SK-N-SH treated with all-trans-retinoic acid at 6 μM for 48 hours (cell line): Measurements from ENCODE around the gene SART1.
A peak's percentile ranks its signal among the peaks of the same experiment; 100 is the strongest.

Experiments used
- ARNTL ChIP-seq: fragments of 450-650 bp; formaldehyde crosslinking; IDR thresholded peaks from 2 replicates; pipeline ENCODE4 v1.5.0; 2020; ENCODE audit warnings: low read depth, mild to moderate bottlenecking, moderate library complexity, borderline replicate concordance
- BACH2 ChIP-seq: fragments of 250-450 bp; sonication (Bioruptor Pico); IDR thresholded peaks from 2 replicates; pipeline ENCODE4 v1.9.0; 2021; ENCODE audit warnings: mild to moderate bottlenecking, borderline replicate concordance
- ISL1 ChIP-seq: fragments of 250-450 bp; sonication (Bioruptor Pico); IDR thresholded peaks from 2 replicates; pipeline ENCODE4 v2.1.2; 2022; ENCODE audit warnings: mild to moderate bottlenecking, moderate library complexity
- RARB ChIP-seq: fragments of 250-450 bp; sonication (Bioruptor Pico); IDR thresholded peaks from 2 replicates; pipeline ENCODE4 v1.8.0; 2021; ENCODE audit warnings: mild to moderate bottlenecking, moderate library complexity
- SNAI2 ChIP-seq: fragments of 250-450 bp; sonication (Bioruptor Pico); IDR thresholded peaks from 2 replicates; pipeline ENCODE4 v1.5.0; 2020; ENCODE audit warnings: mild to moderate bottlenecking, moderate library complexity
- ZFP3 ChIP-seq: fragments of 250-450 bp; sonication (Bioruptor Pico); IDR thresholded peaks from 2 replicates; pipeline ENCODE4 v1.5.0; 2020; ENCODE audit warnings: mild to moderate bottlenecking, moderate library complexity
- ZFP30 ChIP-seq: fragments of 450-650 bp; formaldehyde crosslinking; IDR thresholded peaks from 2 replicates; pipeline ENCODE4 v1.5.0; 2022; ENCODE audit warnings: mild to moderate bottlenecking, moderate library complexity
- ZNF565 ChIP-seq: fragments of 450-650 bp; formaldehyde crosslinking; conservative IDR thresholded peaks from 2 replicates; pipeline ENCODE4 v1.5.0; 2020; ENCODE audit warnings: low read depth, mild to moderate bottlenecking, moderate library complexity
- ZNF8 ChIP-seq: fragments of 450-650 bp; formaldehyde crosslinking; IDR thresholded peaks from 2 replicates; pipeline ENCODE4 v1.5.0; 2020; ENCODE audit warnings: mild to moderate bottlenecking, moderate library complexity
- TF ChIP-seq, protein P1 (sequence below): fragments of 250-450 bp; sonication (Bioruptor Pico); IDR thresholded peaks from 2 replicates; pipeline ENCODE4 v1.5.1; 2020; ENCODE audit warnings: low read depth, mild to moderate bottlenecking, moderate library complexity
- TF ChIP-seq, protein P2 (sequence below): fragments of 250-450 bp; sonication (Bioruptor Pico); IDR thresholded peaks from 2 replicates; pipeline ENCODE4 v1.8.0; 2021; ENCODE audit warnings: low read depth, mild to moderate bottlenecking, moderate library complexity, borderline replicate concordance
- TF ChIP-seq, protein P3 (sequence below): fragments of 250-450 bp; sonication (Bioruptor Pico); IDR thresholded peaks from 2 replicates; pipeline ENCODE4 v1.8.0; 2020; ENCODE audit warnings: mild to moderate bottlenecking, moderate library complexity, borderline replicate concordance

DNA sequence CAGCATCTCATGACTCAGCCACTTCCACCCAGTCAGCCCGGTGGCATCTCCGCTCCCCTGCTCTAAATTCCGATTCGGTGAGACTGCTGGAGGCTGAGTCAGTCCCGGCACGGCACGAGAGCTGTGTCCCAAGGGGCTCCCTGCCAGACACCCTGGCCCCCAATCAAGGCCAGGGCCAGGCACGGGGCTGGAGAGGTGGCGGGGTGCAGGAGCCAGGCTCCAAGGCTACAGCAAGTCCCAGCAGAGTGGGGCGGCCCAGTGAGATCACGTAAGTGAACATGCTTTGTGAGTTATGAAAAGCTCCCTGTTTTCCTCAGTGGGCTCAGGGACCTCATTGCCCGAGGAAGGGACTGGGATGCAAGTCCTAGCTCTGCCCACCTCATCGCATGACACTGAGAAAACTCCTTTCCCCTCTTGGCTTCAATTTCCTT lies 45.7 kb upstream of the SART1 start:
- TF ChIP-seq ZFP30 (CRISPR knock-in tag) (no peak; the same call in 1 of the 2 replicates), ZFP3 (CRISPR knock-in tag) (no peak), RARB (CRISPR knock-in tag) (no peak), BACH2 (CRISPR knock-in tag) (no peak), ARNTL (CRISPR knock-in tag) (no peak), ISL1 (CRISPR knock-in tag) (peak; percentile 29; the same call in 1 of the 2 replicates), ZNF8 (CRISPR knock-in tag) (no peak), ZNF565 (no peak), SNAI2 (no peak)
- TF ChIP-seq, protein P1, sequence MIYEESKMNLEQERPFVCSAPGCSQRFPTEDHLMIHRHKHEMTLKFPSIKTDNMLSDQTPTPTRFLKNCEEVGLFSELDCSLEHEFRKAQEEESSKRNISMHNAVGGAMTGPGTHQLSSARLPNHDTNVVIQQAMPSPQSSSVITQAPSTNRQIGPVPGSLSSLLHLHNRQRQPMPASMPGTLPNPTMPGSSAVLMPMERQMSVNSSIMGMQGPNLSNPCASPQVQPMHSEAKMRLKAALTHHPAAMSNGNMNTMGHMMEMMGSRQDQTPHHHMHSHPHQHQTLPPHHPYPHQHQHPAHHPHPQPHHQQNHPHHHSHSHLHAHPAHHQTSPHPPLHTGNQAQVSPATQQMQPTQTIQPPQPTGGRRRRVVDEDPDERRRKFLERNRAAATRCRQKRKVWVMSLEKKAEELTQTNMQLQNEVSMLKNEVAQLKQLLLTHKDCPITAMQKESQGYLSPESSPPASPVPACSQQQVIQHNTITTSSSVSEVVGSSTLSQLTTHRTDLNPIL (CRISPR knock-in tag): 0 out of 2 replicates have a peak, but pooled peaks have one; percentile 23
- TF ChIP-seq, protein P2, sequence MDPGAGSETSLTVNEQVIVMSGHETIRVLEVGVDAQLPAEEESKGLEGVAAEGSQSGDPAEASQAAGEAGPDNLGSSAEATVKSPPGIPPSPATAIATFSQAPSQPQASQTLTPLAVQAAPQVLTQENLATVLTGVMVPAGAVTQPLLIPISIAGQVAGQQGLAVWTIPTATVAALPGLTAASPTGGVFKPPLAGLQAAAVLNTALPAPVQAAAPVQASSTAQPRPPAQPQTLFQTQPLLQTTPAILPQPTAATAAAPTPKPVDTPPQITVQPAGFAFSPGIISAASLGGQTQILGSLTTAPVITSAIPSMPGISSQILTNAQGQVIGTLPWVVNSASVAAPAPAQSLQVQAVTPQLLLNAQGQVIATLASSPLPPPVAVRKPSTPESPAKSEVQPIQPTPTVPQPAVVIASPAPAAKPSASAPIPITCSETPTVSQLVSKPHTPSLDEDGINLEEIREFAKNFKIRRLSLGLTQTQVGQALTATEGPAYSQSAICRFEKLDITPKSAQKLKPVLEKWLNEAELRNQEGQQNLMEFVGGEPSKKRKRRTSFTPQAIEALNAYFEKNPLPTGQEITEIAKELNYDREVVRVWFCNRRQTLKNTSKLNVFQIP: no peak
- TF ChIP-seq, protein P3, sequence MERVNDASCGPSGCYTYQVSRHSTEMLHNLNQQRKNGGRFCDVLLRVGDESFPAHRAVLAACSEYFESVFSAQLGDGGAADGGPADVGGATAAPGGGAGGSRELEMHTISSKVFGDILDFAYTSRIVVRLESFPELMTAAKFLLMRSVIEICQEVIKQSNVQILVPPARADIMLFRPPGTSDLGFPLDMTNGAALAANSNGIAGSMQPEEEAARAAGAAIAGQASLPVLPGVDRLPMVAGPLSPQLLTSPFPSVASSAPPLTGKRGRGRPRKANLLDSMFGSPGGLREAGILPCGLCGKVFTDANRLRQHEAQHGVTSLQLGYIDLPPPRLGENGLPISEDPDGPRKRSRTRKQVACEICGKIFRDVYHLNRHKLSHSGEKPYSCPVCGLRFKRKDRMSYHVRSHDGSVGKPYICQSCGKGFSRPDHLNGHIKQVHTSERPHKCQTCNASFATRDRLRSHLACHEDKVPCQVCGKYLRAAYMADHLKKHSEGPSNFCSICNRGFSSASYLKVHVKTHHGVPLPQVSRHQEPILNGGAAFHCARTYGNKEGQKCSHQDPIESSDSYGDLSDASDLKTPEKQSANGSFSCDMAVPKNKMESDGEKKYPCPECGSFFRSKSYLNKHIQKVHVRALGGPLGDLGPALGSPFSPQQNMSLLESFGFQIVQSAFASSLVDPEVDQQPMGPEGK: peak; percentile 41; the same call in 1 of the 2 replicates
